ENCODE results near the gene TTC22. TPM values are rescaled to one million over a fixed set of nuclear protein-coding genes. Genes with fewer than 3 reads are reported as not detected.

TTC22 gene
- total RNA-seq, 2 experiments from 2014 or later: 4.6 to 5.3 TPM

DNA sequence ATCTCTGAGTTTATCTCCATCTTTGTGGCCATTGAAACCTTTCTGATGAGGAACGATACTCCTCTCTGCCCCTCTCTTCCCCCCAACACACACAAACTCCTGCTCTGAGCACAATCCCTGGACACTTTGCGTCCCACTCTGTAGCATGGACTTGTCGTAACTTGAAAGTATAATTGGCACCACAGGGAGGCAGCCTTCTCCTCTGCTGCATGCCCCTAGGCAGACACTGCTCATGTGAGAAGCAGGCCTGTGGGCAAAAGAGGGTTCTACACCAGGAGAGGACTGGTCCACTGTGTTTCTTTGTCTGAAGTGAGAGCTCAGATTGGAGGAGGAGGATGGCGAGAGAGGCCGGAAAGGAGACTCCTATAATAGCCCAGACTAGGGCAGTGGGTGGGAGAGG, 33.0 kb downstream of the TTC22 start:
- ChIA-PET CTCF (interaction anchor here (6.2 kb wide), 1 partner anchor 32 kb away, joined by 38 read pairs; the partner anchor contains the start of gene TTC22), POLR2A (no interaction called here)
- peak; percentile 26 for DNase-seq
- Mint-ChIP-seq H3K27ac (no peak overlapping the region), H3K36me3 (no peaks in the 10 kb centered on the region), H3K9me3 (no peaks in the 10 kb centered on the region), H3K27me3 (no peaks in the 10 kb centered on the region), H3K4me3 (no peak overlapping the region), H3K4me1 (ENCODE audit: low read depth) (peaks cover 8% of the 10 kb centered on the region)
- intact Hi-C loops (cut with micrococcal nuclease): loop anchor here (1.0 kb wide), 1 partner anchor 42 kb away; no protein-coding TSS in a partner anchor

DNA sequence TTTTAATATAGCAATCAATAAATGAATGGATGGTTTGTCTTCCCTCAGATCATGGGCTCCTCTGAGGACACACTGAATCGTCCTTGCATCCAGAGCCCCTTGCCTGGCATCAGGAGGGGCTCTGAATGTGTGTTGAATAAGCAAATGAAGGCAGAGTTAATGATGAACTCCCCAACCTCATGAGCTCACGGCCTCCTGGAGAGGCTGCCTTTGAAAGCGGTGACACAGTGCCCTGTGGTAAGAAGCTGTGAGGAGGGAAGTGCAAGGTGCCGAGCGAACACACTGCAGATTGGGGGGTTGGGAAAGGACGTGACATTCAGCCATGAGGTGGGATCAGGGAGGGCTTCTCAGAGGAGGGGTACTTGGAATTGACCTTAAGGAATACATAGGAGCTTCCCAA, 33.6 kb downstream of the TTC22 start:
- intact Hi-C loops (cut with micrococcal nuclease): no loop called here
- Mint-ChIP-seq H3K4me1 (ENCODE audit: low read depth) (peaks cover 12% of the 10 kb centered on the region), H3K4me3 (no peak overlapping the region), H3K27me3 (no peaks in the 10 kb centered on the region), H3K27ac (no peak overlapping the region), H3K36me3 (no peaks in the 10 kb centered on the region), H3K9me3 (no peaks in the 10 kb centered on the region)
- POLR2A ChIA-PET: no interaction called here
- no peak for DNase-seq
- CTCF ChIA-PET: interaction anchor here (6.2 kb wide), 1 partner anchor 33 kb away, joined by 38 read pairs; the partner anchor contains the start of gene TTC22

DNA sequence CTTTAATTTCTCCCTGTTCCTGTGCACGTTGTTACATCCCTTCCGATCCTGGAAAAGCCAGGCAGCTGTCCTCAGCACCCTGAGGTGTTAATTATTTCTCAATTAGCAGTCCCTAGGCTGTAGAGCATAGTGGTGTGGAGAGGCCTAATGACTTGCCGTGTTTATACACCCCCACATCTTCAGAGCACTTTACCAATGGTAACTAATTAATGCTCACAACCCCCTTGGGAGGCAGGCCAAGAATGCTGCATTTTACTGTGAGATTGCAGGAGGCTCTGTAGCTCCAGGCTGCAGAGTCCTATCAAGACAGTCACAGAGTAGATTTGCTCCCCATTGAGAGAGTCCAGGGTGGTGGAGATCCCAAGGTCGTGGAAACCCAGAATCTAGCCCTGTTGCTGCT, 34.4 kb downstream of the TTC22 start:
- no peak overlapping the region for H3K4me3 Mint-ChIP-seq
- no peaks in the 10 kb centered on the region for H3K36me3 Mint-ChIP-seq
- POLR2A ChIA-PET: interaction anchor here (1.1 kb wide), 1 partner anchor 51 kb away, joined by 3 read pairs; the partner anchor contains the start of gene TTC4
- H3K9me3 Mint-ChIP-seq: no peaks in the 10 kb centered on the region
- H3K27me3 Mint-ChIP-seq: no peaks in the 10 kb centered on the region
- no peak for DNase-seq
- CTCF ChIA-PET: interaction anchor here (1.6 to 6.2 kb wide), 2 partner anchors 25 to 33 kb away, joined by 5 to 38 read pairs; partner anchors contain the start of gene TTC22
- H3K27ac Mint-ChIP-seq: no peak overlapping the region
- peaks cover 12% of the 10 kb centered on the region for H3K4me1 Mint-ChIP-seq (ENCODE audit: low read depth)
- intact Hi-C loops (cut with micrococcal nuclease): no loop called here

DNA sequence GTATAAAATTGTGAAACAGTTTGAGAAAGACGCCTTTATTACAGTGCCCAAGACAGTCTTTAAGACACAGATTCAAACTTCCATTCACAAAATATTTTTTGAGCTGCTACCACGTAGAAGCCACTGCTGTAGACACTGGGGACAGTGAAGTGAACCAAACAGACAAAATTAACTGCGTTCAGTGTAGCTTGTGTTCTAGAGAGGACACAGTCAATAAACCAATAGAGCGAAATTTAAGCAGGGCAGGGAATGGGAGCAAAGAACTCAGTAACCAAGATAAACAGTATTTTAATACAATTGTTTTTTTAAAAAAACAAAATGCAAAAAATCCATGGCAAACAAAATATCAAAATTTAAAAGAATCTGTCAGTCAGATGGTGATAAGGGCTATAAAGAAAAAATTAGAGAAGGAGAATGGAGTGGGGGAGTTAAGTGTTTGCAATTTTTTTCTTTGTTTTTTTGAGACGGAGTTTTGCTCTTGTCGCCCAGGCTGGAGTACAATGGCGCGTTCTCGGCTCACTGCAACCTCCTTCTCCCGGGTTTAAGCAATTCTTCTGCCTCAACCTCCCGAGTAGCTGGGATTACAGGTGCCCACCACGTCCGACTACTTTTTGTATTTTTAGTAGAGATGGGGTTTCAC, 36.1 kb downstream of the TTC22 start:
- H3K36me3 Mint-ChIP-seq: no peaks in the 10 kb centered on the region
- POLR2A ChIA-PET: interaction anchor here (1.3 to 1.8 kb wide), 2 partner anchors 34 to 49 kb away, joined by 3 to 7 read pairs; no protein-coding TSS in a partner anchor
- intact Hi-C loops (cut with micrococcal nuclease): loop anchor here (1.0 kb wide), 3 partner anchors 36 to 712 kb away; partner anchors contain the start of genes TCEANC2, TMEM59 and TTC22
- no peaks in the 10 kb centered on the region for H3K27me3 Mint-ChIP-seq
- H3K4me3 Mint-ChIP-seq: peak overlapping the region; percentile 93
- H3K9me3 Mint-ChIP-seq: no peaks in the 10 kb centered on the region
- no peak for DNase-seq
- H3K4me1 Mint-ChIP-seq (ENCODE audit: low read depth): peaks cover 12% of the 10 kb centered on the region
- CTCF ChIA-PET: interaction anchor here (1.0 to 6.2 kb wide), 3 partner anchors 35 to 45 kb away, joined by 3 to 38 read pairs (median 3); partner anchors contain the start of gene TTC22
- H3K27ac Mint-ChIP-seq: peak overlapping the region; percentile 65

DNA sequence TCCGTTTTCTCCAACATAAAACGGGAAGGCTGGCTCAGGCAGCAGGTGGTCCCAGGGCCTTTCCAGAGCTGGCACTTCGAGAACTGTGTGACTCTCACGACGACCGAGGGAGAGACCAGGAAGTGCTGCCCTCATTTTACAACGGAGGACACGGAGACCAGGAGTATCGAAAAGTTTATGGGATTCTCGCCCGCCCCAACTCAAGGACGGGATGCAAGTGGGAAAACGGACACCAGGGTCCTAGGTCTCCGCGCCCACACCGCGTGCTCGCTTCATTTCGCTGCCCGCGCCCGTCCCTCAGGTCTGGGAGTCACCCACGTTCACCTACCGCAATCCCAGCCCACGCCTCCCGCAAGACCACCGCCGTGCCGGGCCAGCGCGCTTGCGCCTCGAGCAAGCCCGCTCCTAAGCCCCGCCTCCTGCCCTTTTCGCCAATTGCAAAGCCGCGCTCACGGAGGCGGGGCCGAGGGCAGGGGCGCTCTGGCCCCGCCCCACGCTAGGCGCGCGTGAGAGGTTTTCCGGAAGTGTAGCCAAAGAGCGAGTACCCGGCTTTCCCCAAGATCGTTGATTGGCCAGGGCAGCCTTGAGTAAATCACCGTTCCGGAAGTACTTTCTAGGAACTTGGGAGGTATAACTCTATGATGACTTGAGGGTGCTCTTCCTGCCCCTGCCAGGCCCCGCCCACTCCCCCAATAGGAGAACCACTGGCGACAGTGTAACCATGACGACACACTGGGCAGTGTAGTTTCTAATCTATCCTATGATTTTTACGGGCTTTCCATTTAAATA, 36.8 kb downstream of the TTC22 start, which contains the start of gene PARS2:
Gene PARS2, minus strand, starts transcription at position 391 of the 789 bp plus-strand sequence. CDS start 5,362 bp downstream, outside the sequence.
- peak within 1 kb of the TSS; percentile 93 for H3K4me3 Mint-ChIP-seq
- ChIA-PET CTCF (interaction anchor here (1.0 to 6.2 kb wide), 4 partner anchors 36 to 48 kb away, joined by 3 to 38 read pairs (median 3); partner anchors contain the start of gene TTC22), POLR2A (interaction anchor here (1.3 to 1.8 kb wide), 2 partner anchors 34 to 48 kb away, joined by 3 to 7 read pairs; no protein-coding TSS in a partner anchor)
- intact Hi-C loops (cut with micrococcal nuclease): loop anchor here (1.0 kb wide), 3 partner anchors 37 to 711 kb away; partner anchors contain the start of genes TCEANC2, TMEM59 and TTC22
- peak within 1 kb of the TSS; percentile 78 for H3K27ac Mint-ChIP-seq
- peak; percentile 97 for DNase-seq
- no peaks in the 10 kb centered on the region for H3K9me3 Mint-ChIP-seq
- no peaks in the 10 kb centered on the region for H3K36me3 Mint-ChIP-seq
- H3K4me1 Mint-ChIP-seq (ENCODE audit: low read depth): peaks cover 12% of the 10 kb centered on the region
- no peaks in the 10 kb centered on the region for H3K27me3 Mint-ChIP-seq

DNA sequence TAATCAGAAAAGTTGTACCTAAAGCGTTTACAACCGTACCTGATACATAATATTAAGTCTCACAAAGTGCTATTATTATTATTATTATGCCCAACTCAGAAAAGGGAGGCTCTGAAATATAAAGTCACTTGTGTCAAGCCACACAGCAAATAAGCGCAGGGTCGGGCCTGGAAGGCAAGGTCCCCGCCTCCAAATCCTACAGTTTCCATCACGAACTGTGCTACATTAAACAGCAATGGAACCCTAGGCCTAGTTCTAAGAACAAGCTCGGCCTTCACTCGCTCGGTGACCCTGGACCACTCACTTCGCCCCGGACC, 37.3 kb downstream of the TTC22 start:
- H3K36me3 Mint-ChIP-seq: no peaks in the 10 kb centered on the region
- peak overlapping the region; percentile 78 for H3K27ac Mint-ChIP-seq
- intact Hi-C loops (cut with micrococcal nuclease): loop anchor here (1.0 kb wide), 3 partner anchors 38 to 710 kb away; partner anchors contain the start of genes TCEANC2, TMEM59 and TTC22
- no peaks in the 10 kb centered on the region for H3K9me3 Mint-ChIP-seq
- peaks cover 12% of the 10 kb centered on the region for H3K4me1 Mint-ChIP-seq (ENCODE audit: low read depth)
- ChIA-PET CTCF (interaction anchor here (1.0 to 6.2 kb wide), 3 partner anchors 36 to 48 kb away, joined by 3 to 38 read pairs (median 3); partner anchors contain the start of gene TTC22), POLR2A (interaction anchor here (1.8 kb wide), 1 partner anchor 47 kb away, joined by 7 read pairs; no protein-coding TSS in a partner anchor)
- no peaks in the 10 kb centered on the region for H3K27me3 Mint-ChIP-seq
- DNase-seq: peak; percentile 18
- peak overlapping the region; percentile 93 for H3K4me3 Mint-ChIP-seq

DNA sequence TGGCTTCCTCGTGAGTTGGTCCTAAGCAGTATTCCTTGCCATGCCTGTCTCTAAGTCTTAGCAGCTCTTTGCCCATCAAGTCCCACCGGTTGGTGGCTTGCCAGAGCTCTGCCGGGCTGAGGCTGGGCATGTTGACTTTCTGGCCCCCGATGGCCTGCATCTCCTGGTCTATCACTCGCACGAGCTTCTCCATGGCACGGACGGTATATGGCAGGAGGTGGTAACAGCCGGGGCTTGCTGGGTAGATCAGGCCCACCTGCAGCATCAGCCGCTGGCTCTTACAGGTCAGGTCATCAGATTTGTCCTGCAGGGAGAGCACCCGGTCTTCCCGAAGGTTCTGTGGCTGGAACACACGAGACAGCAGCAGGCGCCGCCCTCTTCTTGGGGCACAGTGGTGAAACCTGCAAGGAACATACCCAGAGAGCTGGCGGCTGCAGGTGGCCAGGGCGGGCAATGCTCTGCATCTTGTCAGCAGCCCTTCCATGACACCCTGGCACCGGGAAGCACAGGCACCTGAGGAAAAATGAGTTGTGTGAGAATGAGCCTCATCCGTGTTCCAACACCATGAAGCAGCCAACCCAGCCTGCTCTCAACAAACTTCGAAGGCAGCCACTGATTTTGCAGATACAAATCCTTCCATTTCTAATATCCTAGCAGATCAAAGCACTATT, 42.3 kb downstream of the TTC22 start:
- no peak overlapping the region for H3K4me3 Mint-ChIP-seq
- ChIA-PET POLR2A (no interaction called here), CTCF (interaction anchor here (0.7 to 1.0 kb wide), 2 partner anchors 33 to 44 kb away, joined by 3 to 4 read pairs; partner anchors contain the start of gene TTC4)
- H3K27me3 Mint-ChIP-seq: no peaks in the 10 kb centered on the region
- no peak overlapping the region for H3K27ac Mint-ChIP-seq
- H3K4me1 Mint-ChIP-seq (ENCODE audit: low read depth): peaks cover 7% of the 10 kb centered on the region
- DNase-seq: no peak
- H3K36me3 Mint-ChIP-seq: peaks cover 6% of the 10 kb centered on the region
- no peaks in the 10 kb centered on the region for H3K9me3 Mint-ChIP-seq
- intact Hi-C loops (cut with micrococcal nuclease): no loop called here

DNA sequence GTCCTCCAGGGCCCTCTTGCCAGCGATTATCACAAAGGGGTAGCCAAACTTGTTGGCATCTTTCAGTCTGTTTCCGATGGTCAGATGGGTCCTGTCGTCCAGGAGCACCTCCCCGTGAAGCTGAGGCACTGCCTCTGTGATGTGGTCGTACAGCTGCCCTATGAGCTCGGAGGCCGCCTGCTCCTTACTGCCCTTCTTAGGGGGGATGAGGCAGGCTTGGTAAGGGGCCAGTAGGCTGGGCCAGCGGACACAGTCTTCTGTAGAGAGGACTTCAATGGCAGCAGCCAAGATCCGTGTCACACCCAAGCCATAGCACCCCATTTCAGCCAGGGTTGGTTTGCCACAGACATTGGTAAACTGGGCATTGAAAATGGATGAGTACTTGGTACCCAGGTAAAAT, 43.3 kb downstream of the TTC22 start:
- Mint-ChIP-seq H3K27me3 (no peaks in the 10 kb centered on the region), H3K4me1 (ENCODE audit: low read depth) (peaks cover under 1% of the 10 kb centered on the region), H3K9me3 (no peaks in the 10 kb centered on the region), H3K27ac (no peak overlapping the region), H3K36me3 (peaks cover 6% of the 10 kb centered on the region), H3K4me3 (no peak overlapping the region)
- ChIA-PET POLR2A (no interaction called here), CTCF (no interaction called here)
- intact Hi-C loops (cut with micrococcal nuclease): no loop called here
- DNase-seq: no peak

DNA sequence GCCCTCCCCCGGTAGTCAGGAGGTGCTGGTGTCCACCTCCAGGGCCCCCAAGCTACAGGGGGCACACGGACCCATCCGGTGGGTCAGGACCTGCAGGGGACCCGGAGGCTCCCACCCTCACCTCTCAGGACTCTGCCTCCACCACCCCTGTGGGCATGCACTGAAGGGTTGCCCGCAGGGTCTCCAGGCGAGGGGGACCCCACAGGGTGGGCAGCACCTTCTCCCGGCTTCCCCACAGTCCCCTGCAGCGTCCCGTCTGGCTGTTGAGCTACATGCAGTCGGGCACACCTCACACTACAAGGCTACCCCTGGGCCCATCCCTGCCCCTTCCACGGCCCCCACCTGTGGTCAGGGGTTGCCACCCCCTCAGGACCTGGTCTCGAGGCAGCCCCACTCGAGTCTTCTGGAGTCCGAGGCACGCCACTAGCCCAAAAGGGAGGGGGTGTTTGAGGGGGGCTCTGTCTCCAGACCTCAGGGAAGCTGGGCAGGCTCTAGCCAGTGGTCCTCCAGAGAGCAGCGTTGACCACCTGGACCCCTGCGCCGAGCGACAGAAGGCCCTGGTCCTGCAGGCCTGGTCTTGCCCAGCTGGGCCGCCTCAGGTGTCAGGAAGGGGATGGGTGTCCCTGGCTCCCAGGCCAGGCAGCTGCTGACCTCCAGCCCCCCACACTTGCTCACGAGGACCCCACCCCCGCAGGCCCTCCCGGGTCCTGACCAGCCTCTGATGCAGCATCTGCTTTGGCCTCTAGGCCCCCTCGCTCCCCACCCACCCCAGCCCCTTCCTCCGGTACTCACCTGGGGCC, 46.4 kb downstream of the TTC22 start:
- ChIA-PET POLR2A (interaction anchor here (0.6 kb wide), 1 partner anchor 7 kb away, joined by 3 read pairs; no protein-coding TSS in a partner anchor), CTCF (no interaction called here)
- H3K27me3 Mint-ChIP-seq: no peaks in the 10 kb centered on the region
- H3K27ac Mint-ChIP-seq: no peak overlapping the region
- no peaks in the 10 kb centered on the region for H3K9me3 Mint-ChIP-seq
- H3K36me3 Mint-ChIP-seq: peaks cover 6% of the 10 kb centered on the region
- H3K4me3 Mint-ChIP-seq: no peak overlapping the region
- intact Hi-C loops (cut with micrococcal nuclease): no loop called here
- no peaks in the 10 kb centered on the region for H3K4me1 Mint-ChIP-seq (ENCODE audit: low read depth)
- no peak for DNase-seq

DNA sequence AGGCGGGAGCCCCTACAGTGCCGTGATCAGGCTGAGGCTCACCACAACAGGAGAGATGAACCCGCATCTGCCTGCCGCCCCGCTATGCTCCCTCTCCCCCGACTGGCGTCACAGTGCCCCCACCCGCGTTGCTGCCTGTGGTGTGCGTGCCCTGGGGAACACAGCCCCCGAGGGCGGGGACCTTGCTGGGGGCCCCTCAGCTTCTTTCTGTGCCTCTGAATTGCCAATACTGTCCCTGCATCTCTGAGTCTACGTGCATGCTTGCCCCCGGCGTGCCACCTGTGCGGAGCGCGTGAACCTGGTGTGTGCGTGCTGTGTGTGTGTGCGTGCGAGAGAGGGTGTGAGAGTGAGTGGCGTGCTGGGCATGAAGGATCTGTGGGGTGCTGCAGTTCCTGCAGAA, 47.1 kb downstream of the TTC22 start:
- intact Hi-C loops (cut with micrococcal nuclease): no loop called here

DNA sequence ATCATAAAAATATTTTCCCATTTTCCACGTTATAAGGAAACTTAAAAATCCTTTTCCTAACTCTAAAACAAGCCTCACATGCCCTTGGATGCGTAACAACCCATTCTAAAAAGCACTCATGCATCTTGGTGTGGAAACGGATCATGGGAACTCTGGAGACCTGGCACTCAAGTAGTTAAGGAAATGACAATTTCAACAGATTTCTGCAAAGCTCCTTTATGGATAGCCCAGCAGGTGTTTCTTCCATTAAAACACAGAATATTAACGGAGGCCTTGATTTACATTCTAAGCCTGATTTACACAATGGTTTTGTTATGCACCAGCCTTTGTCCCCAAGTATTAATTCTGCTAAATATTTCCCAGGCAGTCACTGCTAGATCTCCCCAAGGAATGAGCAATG, 49.7 kb downstream of the TTC22 start:
- CTCF ChIA-PET: interaction anchor here (1.2 kb wide), 1 partner anchor 38 kb away, joined by 3 read pairs; no protein-coding TSS in a partner anchor
- Mint-ChIP-seq H3K9me3 (no peaks in the 10 kb centered on the region), H3K27ac (no peak overlapping the region), H3K4me3 (no peak overlapping the region), H3K27me3 (no peaks in the 10 kb centered on the region), H3K36me3 (peaks cover 4% of the 10 kb centered on the region), H3K4me1 (ENCODE audit: low read depth) (no peaks in the 10 kb centered on the region)
- no peak for DNase-seq
- POLR2A ChIA-PET: no interaction called here
- intact Hi-C loops (cut with micrococcal nuclease): no loop called here

More for the DNA sequence above, 47.1 kb downstream of the TTC22 start:
- Mint-ChIP-seq H3K4me3 (no peak overlapping the region), H3K36me3 (peaks cover 6% of the 10 kb centered on the region), H3K27me3 (no peaks in the 10 kb centered on the region), H3K27ac (no peak overlapping the region), H3K9me3 (no peaks in the 10 kb centered on the region), H3K4me1 (ENCODE audit: low read depth) (no peaks in the 10 kb centered on the region)
- no peak for DNase-seq
- CTCF ChIA-PET: no interaction called here
- POLR2A ChIA-PET: no interaction called here
